SU-DHL-6 (cell line): ENCODE results near the gene FBXW7.

Experiments
- H2AFZ ChIP-seq: fragments of 200-600 bp; sonication (generic); 2 replicates; pipeline ENCODE4 v1.6.1; 2014; ENCODE audit warnings: low read depth, mild to moderate bottlenecking, moderate library complexity, mixed read lengths, antibody characterized with exemption, low read length; ENCODE audit not compliant: severe bottlenecking
- H3F3A ChIP-seq: fragments of 200-600 bp; shearing (Covaris generic); 2 replicates; pipeline ENCODE4 v1.6.0; 2016; ENCODE audit warnings: antibody characterized with exemption, mild to moderate bottlenecking; ENCODE audit not compliant: insufficient read depth
- H3K27ac ChIP-seq: fragments of 200-600 bp; sonication (generic); 2 replicates; pipeline ENCODE4 v1.5.1; 2016; ENCODE audit warnings: low read depth, mild to moderate bottlenecking, low read length, moderate library complexity, mixed read lengths
- H3K27me3 ChIP-seq: fragments of 200-600 bp; sonication (generic), shearing (Covaris generic); 2 replicates; pipeline ENCODE4 v1.6.0; 2014; ENCODE audit warnings: mild to moderate bottlenecking, low read length
- H3K36me3 ChIP-seq: fragments of 200-600 bp; sonication (generic); 2 replicates; pipeline ENCODE4 v1.6.1; 2014; ENCODE audit warnings: mild to moderate bottlenecking, low read length, mixed read lengths
- H3K4me2 ChIP-seq: fragments of 300-600, 200-600 bp; shearing (Covaris generic), sonication (generic); 2 replicates; pipeline ENCODE4 v1.6.0; 2014; ENCODE audit warnings: low read length, low read depth, mild to moderate bottlenecking; ENCODE audit not compliant: poor library complexity, severe bottlenecking
- H3K4me3 ChIP-seq: fragments of 200-600 bp; sonication (generic); 2 replicates; pipeline ENCODE4 v1.5.1; 2014; ENCODE audit warnings: antibody characterized with exemption, low read length, mild to moderate bottlenecking, mixed read lengths; ENCODE audit not compliant: insufficient read depth, poor library complexity, severe bottlenecking
- H3K79me2 ChIP-seq: fragments of 200-600 bp; sonication (generic); 2 replicates; pipeline ENCODE4 v1.6.1; 2014; ENCODE audit warnings: mild to moderate bottlenecking, low read length, moderate library complexity; ENCODE audit not compliant: insufficient read depth
- H3K9ac ChIP-seq: fragments of 200-600 bp; sonication (generic); 2 replicates; pipeline ENCODE4 v1.7.0; 2014; ENCODE audit warnings: mild to moderate bottlenecking, low read length
- H3K9me2 ChIP-seq: fragments of 200-600 bp; sonication (generic); replicated peaks from 2 replicates; pipeline ENCODE4 v1.6.1; 2014; ENCODE audit warnings: low read length; ENCODE audit not compliant: insufficient read depth
- H3K9me3 ChIP-seq: fragments of 200-600 bp; sonication (generic); 2 replicates; pipeline ENCODE4 v1.6.1; 2014; ENCODE audit warnings: low read length, mixed read lengths; ENCODE audit not compliant: insufficient read depth
- H4K20me1 ChIP-seq: fragments of 200-600 bp; sonication (generic); 2 replicates; pipeline ENCODE4 v1.6.1; 2014; ENCODE audit warnings: low read depth, mild to moderate bottlenecking, antibody characterized with exemption, low read length, moderate library complexity, mixed read lengths
- EZH2phosphoT487 ChIP-seq: fragments of 200-600 bp; sonication (generic), shearing (Covaris generic); conservative IDR thresholded peaks from 2 replicates; pipeline ENCODE4 v1.6.1; 2018; ENCODE audit warnings: mild to moderate bottlenecking, antibody characterized with exemption, low read length, moderate library complexity, mixed read lengths
- TF ChIP-seq, protein P1 (sequence below): fragments of 200-600 bp; sonication (generic); IDR thresholded peaks from one replicate; pipeline ENCODE4 v1.5.1; 2017; ENCODE audit warnings: antibody characterized with exemption, mild to moderate bottlenecking, low read length, moderate library complexity; ENCODE audit not compliant: insufficient read depth, poor library complexity, severe bottlenecking

Gene FBXW7

DNA sequence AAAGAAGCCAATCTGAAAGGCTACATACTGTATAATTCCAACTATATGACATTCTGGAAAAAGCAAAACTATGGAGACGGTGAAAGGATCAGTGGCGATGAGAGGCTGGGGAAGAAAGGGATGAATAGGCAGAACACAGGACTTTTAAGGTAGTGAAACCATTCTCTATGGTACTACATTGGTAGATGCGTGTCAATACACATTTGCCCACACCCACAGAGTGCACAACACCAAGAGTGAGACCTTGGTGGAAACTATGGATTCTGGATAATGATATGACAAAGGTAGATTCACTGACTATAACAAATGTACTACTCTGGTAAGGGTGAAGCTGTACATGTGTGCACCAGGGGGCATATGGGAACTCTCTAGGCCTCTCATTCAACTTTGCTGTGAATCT lies 134.5 kb downstream of the FBXW7 start:
- no peaks in the 10 kb centered on the region for H3K9me2 ChIP-seq
- H3K27me3 ChIP-seq: no peaks in the 10 kb centered on the region
- H3K79me2 ChIP-seq: peaks cover 16% of the 10 kb centered on the region; the same call in 1 of the 2 replicates
- no peak for TF ChIP-seq EZH2phosphoT487
- TF ChIP-seq, protein P1, sequence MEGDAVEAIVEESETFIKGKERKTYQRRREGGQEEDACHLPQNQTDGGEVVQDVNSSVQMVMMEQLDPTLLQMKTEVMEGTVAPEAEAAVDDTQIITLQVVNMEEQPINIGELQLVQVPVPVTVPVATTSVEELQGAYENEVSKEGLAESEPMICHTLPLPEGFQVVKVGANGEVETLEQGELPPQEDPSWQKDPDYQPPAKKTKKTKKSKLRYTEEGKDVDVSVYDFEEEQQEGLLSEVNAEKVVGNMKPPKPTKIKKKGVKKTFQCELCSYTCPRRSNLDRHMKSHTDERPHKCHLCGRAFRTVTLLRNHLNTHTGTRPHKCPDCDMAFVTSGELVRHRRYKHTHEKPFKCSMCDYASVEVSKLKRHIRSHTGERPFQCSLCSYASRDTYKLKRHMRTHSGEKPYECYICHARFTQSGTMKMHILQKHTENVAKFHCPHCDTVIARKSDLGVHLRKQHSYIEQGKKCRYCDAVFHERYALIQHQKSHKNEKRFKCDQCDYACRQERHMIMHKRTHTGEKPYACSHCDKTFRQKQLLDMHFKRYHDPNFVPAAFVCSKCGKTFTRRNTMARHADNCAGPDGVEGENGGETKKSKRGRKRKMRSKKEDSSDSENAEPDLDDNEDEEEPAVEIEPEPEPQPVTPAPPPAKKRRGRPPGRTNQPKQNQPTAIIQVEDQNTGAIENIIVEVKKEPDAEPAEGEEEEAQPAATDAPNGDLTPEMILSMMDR: no peak
- H3K9me3 ChIP-seq: no peaks in the 10 kb centered on the region
- H4K20me1 ChIP-seq: peaks cover 9% of the 10 kb centered on the region; the same call in 1 of the 2 replicates
- H2AFZ ChIP-seq: no peak overlapping the region
- H3K4me2 ChIP-seq: no peak overlapping the region
- no peak overlapping the region for H3K27ac ChIP-seq
- no peaks in the 10 kb centered on the region for H3K36me3 ChIP-seq
- no peak overlapping the region for H3K4me3 ChIP-seq
- H3F3A ChIP-seq: peaks cover 8% of the 10 kb centered on the region; the same call in 1 of the 2 replicates
- H3K9ac ChIP-seq: no peak overlapping the region

DNA sequence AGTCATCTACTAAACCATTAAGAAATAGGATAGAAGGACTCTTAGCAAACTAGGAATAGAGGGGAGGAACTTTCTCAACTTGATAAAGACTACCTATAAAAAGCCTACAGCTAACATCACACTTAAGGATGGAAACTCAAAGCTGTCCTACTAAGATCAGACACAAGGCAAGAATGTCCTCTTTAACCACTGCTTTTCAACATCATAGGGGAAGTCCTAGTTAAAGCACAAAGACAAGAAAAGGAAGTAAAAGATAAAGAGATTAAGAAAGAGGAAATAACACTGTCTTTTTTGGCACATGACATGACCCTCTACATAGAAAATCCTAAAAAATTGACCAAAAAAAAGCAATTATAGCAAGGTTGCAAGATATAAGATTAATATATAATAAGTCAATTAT lies 136.6 kb downstream of the FBXW7 start:
- H3K27ac ChIP-seq: peak overlapping the region; percentile 41
- H3K4me2 ChIP-seq: peak overlapping the region; percentile 22
- H3K9me3 ChIP-seq: no peaks in the 10 kb centered on the region
- H3K27me3 ChIP-seq: no peaks in the 10 kb centered on the region
- no peaks in the 10 kb centered on the region for H3K36me3 ChIP-seq
- no peak overlapping the region for H2AFZ ChIP-seq
- H3K9ac ChIP-seq: no peak overlapping the region
- H3F3A ChIP-seq: peaks cover 8% of the 10 kb centered on the region; the same call in 1 of the 2 replicates
- no peak overlapping the region for H3K4me3 ChIP-seq
- peaks cover 9% of the 10 kb centered on the region; the same call in 1 of the 2 replicates for H4K20me1 ChIP-seq
- H3K79me2 ChIP-seq: peaks cover 24% of the 10 kb centered on the region; the same call in 1 of the 2 replicates
- no peaks in the 10 kb centered on the region for H3K9me2 ChIP-seq
- TF ChIP-seq EZH2phosphoT487: no peak
- TF ChIP-seq, protein P1: no peak

DNA sequence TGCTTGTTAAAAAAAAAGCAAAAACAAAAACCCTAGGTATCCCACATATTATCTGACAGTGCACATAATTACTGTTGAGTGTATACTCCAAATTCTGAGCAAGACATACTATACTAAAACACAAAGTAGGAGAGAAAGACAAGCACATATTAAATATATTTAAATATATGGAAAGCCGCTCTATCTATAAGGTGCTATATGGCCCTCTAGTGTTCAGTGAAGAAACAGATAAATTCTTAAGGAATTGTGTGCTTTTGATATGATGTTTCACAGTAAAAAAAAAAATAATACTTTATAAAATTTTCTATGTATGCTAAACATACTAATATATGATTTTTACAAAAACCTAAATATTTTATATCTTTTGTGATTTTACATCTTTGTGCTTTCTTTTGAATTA lies 137.8 kb downstream of the FBXW7 start:
- Histone ChIP-seq H3K79me2 (peaks cover 35% of the 10 kb centered on the region; the same call in 1 of the 2 replicates), H3K4me3 (no peak overlapping the region), H3K4me2 (no peak overlapping the region), H2AFZ (no peak overlapping the region), H4K20me1 (peaks cover 9% of the 10 kb centered on the region; the same call in 1 of the 2 replicates), H3K36me3 (0 out of 2 replicates have a peak, but pooled peaks cover 4% of the 10 kb centered on the region), H3K9me2 (no peaks in the 10 kb centered on the region), H3K9ac (no peak overlapping the region), H3K27me3 (no peaks in the 10 kb centered on the region), H3K9me3 (no peaks in the 10 kb centered on the region), H3K27ac (no peak overlapping the region), H3F3A (peaks cover 8% of the 10 kb centered on the region; the same call in 1 of the 2 replicates)
- TF ChIP-seq EZH2phosphoT487: no peak
- TF ChIP-seq, protein P1: peak; percentile 38
